EH (cell line): ENCODE data around the gene CPVL.

ENCODE experiments used
- DNase-seq: peaks from one replicate; pipeline ENCODE4 v3.0.0-alpha.2; 2015; ENCODE audit warnings: low read depth

Gene CPVL

GRCh38 chr7:29000717-29001076 is 145.6 kb downstream of the CPVL start:
- no peak for DNase-seq

- no peak for DNase-seq
Measured at GRCh38 chr7:28999895-29000716, 146.2 kb downstream of the CPVL start.

- DNase-seq, result no peak
Measured at GRCh38 chr7:28999427-28999826, 146.9 kb downstream of the CPVL start.

DNA sequence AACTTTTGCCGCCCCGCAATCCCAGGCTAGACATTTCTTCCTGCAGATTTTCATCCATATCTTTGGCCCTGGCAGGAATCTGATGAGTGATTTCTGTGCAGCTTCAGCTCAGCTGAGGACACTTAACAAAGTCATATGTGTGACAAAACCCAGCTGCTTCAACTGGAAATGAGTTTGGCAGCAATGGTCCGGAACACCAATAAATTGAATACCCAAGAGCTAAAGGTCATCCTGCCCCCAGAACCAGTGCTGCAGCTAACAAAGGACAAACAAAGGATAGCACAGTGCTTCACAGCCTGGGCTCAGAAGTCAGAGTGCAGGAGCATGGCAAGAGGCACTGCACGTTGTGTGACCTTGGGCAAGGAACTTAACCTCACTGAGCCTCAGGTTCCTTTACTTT is 148.2 kb downstream of the CPVL start:
- DNase-seq, result no peak

GRCh38 chr7:28996836-28997235 is 149.5 kb downstream of the CPVL start:
- peak; percentile 19 for DNase-seq

DNA sequence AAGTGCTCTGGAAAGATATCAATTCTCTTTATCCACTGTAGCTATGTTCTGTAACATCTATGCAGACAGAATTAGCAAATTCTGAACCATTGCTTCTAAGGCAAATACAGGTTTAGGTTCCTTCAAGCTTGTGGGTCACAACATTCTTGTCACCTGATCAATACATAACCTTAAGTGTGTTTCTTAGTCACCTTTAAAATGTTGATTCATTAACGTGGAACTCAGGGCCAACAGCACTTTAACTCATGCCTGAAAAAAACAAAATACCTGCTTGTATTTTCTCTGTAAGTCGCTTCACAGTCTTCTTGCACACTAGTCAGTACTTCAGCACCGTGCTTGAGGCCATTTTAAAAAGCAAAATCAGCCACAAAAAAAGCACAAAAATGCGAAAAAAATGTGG is 153.0 kb downstream of the CPVL start:
- DNase-seq, result no peak

- DNase-seq, result no peak
Measured at GRCh38 chr7:28992798-28993197, 153.5 kb downstream of the CPVL start.

GRCh38 chr7:28990200-28990960 is 156.0 kb downstream of the CPVL start:
- DNase-seq, result no peak

- DNase-seq, result no peak
Measured at GRCh38 chr7:28989211-28989980, 156.9 kb downstream of the CPVL start.

DNA sequence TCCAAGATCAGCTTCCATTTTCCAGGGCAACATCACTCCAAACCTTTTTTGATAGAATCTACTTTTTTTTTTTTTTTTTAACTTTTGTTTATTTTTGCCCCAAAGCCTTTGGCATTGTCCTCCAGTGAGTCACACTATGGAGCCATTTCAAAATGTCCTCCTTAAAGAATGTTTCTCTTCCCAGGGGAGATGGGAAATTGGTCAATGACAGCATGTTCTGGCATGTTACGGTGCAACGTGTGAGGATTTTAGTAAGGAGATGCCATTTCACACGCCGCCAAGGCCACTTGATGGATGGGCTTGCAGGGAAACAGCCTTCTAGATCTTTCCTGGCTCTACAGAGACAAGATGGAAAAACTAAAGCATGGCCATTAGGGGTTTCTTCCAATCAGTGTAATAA is 157.5 kb downstream of the CPVL start:
- DNase-seq, result peak; percentile 99

DNA sequence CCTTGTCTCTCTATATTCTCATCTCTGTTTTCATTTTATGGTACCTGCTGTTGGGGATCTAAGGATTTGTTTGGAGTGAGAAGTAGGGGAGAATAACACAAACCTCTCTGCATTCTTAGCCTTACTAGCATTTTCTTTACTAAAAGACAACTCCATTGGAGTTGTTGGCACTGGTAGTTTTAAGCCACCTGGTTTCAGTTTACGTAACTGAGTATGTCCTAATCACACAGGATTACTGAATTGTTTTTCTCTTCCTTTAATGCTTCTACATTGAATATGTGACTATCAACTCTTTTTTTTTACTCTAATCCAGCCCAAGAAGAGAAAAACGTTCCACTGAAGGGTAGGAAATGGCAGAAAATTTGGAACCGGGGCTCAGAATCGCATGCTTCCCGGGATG is 158.2 kb downstream of the CPVL start:
- DNase-seq, result peak; percentile 5

GRCh38 chr7:28986765-28987110 is 159.6 kb downstream of the CPVL start:
- peak; percentile 82 for DNase-seq

DNA sequence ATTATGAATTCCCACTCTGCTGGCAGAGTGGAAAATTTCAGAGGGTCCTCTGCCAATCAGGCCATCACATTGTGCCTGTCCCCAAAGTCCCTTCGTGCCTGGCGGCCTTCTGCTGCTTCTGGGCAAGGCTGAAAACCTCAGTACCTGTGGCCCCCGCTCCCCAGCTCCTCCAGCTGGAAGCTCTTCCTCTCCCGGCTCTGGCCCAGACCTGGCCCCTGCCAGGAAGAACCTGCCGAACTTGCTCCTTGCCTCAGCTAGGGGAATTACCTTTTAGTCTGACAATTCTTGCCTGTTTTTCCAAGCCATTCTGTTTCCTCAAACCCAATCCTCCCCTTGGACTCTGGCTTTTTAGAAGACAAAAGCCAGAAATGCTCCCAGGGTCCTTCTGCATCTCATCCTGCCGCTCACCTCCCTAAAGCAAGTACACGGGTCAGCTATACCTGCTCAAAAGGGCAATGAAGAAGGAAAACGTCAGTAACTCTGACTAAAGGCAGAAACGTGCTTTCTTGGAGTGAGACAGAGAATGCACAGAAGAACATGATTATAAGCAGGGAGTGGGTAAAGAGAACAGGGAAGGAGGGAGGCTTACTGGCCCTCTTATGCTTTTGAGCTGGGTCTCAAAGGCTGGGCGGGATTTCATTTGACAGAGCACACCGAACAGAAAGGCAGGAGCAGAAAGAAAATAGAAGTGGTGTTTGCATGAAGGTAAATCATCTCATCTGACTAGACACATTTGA is 160.1 kb downstream of the CPVL start:
- DNase-seq, result no peak

GRCh38 chr7:28984631-28985030 is 161.7 kb downstream of the CPVL start:
- peak; percentile 94 for DNase-seq

- no peak for DNase-seq
Measured at GRCh38 chr7:28984217-28984616, 162.1 kb downstream of the CPVL start.

- no peak for DNase-seq
Measured at GRCh38 chr7:28983396-28984190, 162.7 kb downstream of the CPVL start.

DNA sequence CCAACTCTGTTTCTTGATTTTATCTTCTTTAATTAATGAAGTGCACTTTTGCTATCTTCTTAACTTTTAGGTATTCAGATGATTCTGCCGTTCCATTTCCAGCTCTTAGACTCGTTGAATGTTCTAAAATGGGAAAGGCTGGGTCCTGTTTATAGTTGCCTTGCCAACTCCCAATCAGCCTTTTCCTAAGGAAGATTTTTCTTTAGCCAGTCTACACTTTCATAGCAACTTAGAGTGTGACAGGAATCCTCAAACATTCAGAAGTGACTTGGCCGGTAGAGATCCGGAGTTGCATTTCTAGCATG is 165.2 kb downstream of the CPVL start:
- DNase-seq, result no peak

GRCh38 chr7:28980451-28981160 is 165.7 kb downstream of the CPVL start:
- peak; percentile 36 for DNase-seq

- no peak for DNase-seq
Measured at GRCh38 chr7:28979776-28980175, 166.6 kb downstream of the CPVL start.

GRCh38 chr7:28977881-28978280 is 168.5 kb downstream of the CPVL start:
- no peak for DNase-seq

GRCh38 chr7:28976022-28976421 is 170.3 kb downstream of the CPVL start:
- DNase-seq, result no peak
